K562 (cell line): ENCODE measurements around the gene IL15RA. TPM values are rescaled to one million over a fixed set of nuclear protein-coding genes. Genes with fewer than 3 reads are reported as not detected.

Source experiments
- ATF3 ChIP-seq, 2 experiments: fragments of 450-650 bp in 1 of 2; sonication (generic) in 1 of 2; formaldehyde crosslinking in 1 of 2; IDR thresholded peaks in 1 of 2; conservative IDR thresholded peaks in 1 of 2; 2 replicates each; pipeline versions ENCODE4 v1.6.1 to v1.8.1; 2016 to 2023; ENCODE audit warnings: mild to moderate bottlenecking in 2 of 2, moderate library complexity in 2 of 2, inconsistent platforms in 1 of 2, missing genetic modification reagents in 1 of 2
- BRF2 ChIP-seq: IDR thresholded peaks from 3 replicates; pipeline ENCODE4 v1.6.1; 2011; ENCODE audit warnings: borderline replicate concordance, mild to moderate bottlenecking; ENCODE audit not compliant: insufficient read length, insufficient read depth
- HNRNPH1 ChIP-seq: fragments of 200-400 bp; formaldehyde crosslinking; optimal IDR thresholded peaks from 2 replicates; pipeline ENCODE3; 2017; ENCODE audit warnings: low read depth, mild to moderate bottlenecking, low read length, moderate library complexity
- HNRNPL ChIP-seq: fragments of 200-400 bp; formaldehyde crosslinking; IDR thresholded peaks from 2 replicates; pipeline ENCODE4 v1.6.1; 2017; ENCODE audit warnings: low read depth, mild to moderate bottlenecking, low read length
- L3MBTL2 ChIP-seq: fragments of 450-650 bp; IDR thresholded peaks from 2 replicates; pipeline ENCODE4 v1.6.1; 2016; ENCODE audit warnings: mild to moderate bottlenecking, moderate library complexity
- MAFF ChIP-seq: IDR thresholded peaks from 2 replicates; pipeline ENCODE4 v1.6.1; 2012; ENCODE audit warnings: low read length, improper control_type of control experiment
- NR1H2 ChIP-seq: sonication (generic); formaldehyde crosslinking; IDR thresholded peaks from 2 replicates; pipeline ENCODE4 v1.4.0; 2020; ENCODE audit warnings: mild to moderate bottlenecking, missing genetic modification reagents
- NR2C2 ChIP-seq, 2 experiments: fragments of 200-800 bp in 1 of 2; sonication (Bioruptor generic) in 1 of 2; sonication (generic) in 1 of 2; formaldehyde crosslinking in 1 of 2; IDR thresholded peaks; 2 replicates each; pipeline versions ENCODE4 v1.6.1 to v1.8.0; 2016 to 2022; ENCODE audit warnings: mild to moderate bottlenecking in 1 of 2, missing compliant biosample characterization in 1 of 2, missing genetic modification characterization in 1 of 2, missing genetic modification reagents in 1 of 2
- PML ChIP-seq: IDR thresholded peaks from 2 replicates; pipeline ENCODE4 v1.6.1; 2012; ENCODE audit warnings: low read length, inconsistent platforms
- RB1 ChIP-seq: fragments of 450-650 bp; IDR thresholded peaks from 2 replicates; pipeline ENCODE4 v1.6.1; 2017; ENCODE audit warnings: low read depth, mild to moderate bottlenecking
- SNAPC5 ChIP-seq: fragments of 250-450 bp; sonication (Bioruptor Pico); IDR thresholded peaks from 2 replicates; pipeline ENCODE4 v1.8.0; 2021; ENCODE audit warnings: moderate library complexity, mild to moderate bottlenecking, inconsistent platforms
- THRAP3 ChIP-seq: fragments of 450-650 bp; IDR thresholded peaks from 2 replicates; pipeline ENCODE4 v1.6.1; 2016; ENCODE audit warnings: mild to moderate bottlenecking, inconsistent platforms, borderline replicate concordance
- ZBTB1 ChIP-seq: sonication (generic); formaldehyde crosslinking; IDR thresholded peaks from 2 replicates; pipeline ENCODE4 v1.8.1; 2023; ENCODE audit warnings: missing genetic modification reagents, low read depth, mild to moderate bottlenecking, borderline replicate concordance
- ZNF146 ChIP-seq: IDR thresholded peaks from one replicate; pipeline ENCODE4 v1.6.1; 2018; ENCODE audit warnings: missing compliant biosample characterization; ENCODE audit not compliant: unreplicated experiment
- polyA plus RNA-seq, 8 experiments: library from polyadenylated mRNA; depleted of rRNA in 4 of 8; stranded (reverse) in 5 of 8; unstranded in 3 of 8; fragments of >200 nt; fragmentation: Nextera tagmentation in 2 of 8; fragmentation: Illumina TruSeq in 1 of 8; extraction: Ambion mirVana in 2 of 8; extraction: Trizol in 1 of 8; gene quantifications; 2 replicates each; pipeline versions ENCODE4 v1.2.1 to v1.2.3, GENCODE V29; 2011 to 2014; ENCODE audit warnings: inconsistent platforms in 1 of 8, missing spikeins in 1 of 8
- total RNA-seq, 7 experiments: library from RNA; depleted of rRNA in 6 of 7; stranded (reverse); fragments of >200 nt in 6 of 7; fragmentation: Illumina TruSeq in 2 of 7; extraction: Trizol in 2 of 7; gene quantifications; 2 replicates each; pipeline versions ENCODE4 v1.2.1 to v1.2.3, GENCODE V29; 2011 to 2021; ENCODE audit warnings: low replicate concordance in 1 of 7
- TF ChIP-seq, protein P1 (sequence below): sonication (generic); formaldehyde crosslinking; IDR thresholded peaks from 2 replicates; pipeline ENCODE4 v1.8.1; 2023; ENCODE audit warnings: mild to moderate bottlenecking, missing genetic modification reagents
- TF ChIP-seq, protein P2 (sequence below): fragments of 250-450 bp; sonication (Bioruptor Pico); IDR thresholded peaks from 2 replicates; pipeline ENCODE4 v1.5.0; 2021; ENCODE audit warnings: mild to moderate bottlenecking, borderline replicate concordance

Gene IL15RA
- total and polyA plus RNA-seq, 9 of the 15 experiments (the other 6 are each of a cell fraction or from before 2014, with no cell fraction given) = 1.2 to 11.7 (median 8.0) TPM

- TF ChIP-seq L3MBTL2 (no peak), ZNF146 (CRISPR knock-in tag) (no peak), BRF2 (no peak), ZBTB1 (no peak; the same call in 1 of the 2 replicates), MAFF (no peak), NR1H2 (CRISPR knock-in tag) (no peak), SNAPC5 (CRISPR knock-in tag) (no peak), HNRNPH1 (no peak), NR2C2 (CRISPR knock-in tag; IDR thresholded peaks at IDR 0.05) (no peak), NR2C2 (tag; IDR thresholded peaks at IDR 0.05) (no peak), RB1 (no peak), HNRNPL (no peak), PML (no peak), ATF3 (IDR thresholded peaks at IDR 0.05) (peak; percentile 78), ATF3 (CRISPR knock-in tag; conservative IDR thresholded peaks at IDR 0.05) (no peak), THRAP3 (no peak)
- TF ChIP-seq, protein P1, sequence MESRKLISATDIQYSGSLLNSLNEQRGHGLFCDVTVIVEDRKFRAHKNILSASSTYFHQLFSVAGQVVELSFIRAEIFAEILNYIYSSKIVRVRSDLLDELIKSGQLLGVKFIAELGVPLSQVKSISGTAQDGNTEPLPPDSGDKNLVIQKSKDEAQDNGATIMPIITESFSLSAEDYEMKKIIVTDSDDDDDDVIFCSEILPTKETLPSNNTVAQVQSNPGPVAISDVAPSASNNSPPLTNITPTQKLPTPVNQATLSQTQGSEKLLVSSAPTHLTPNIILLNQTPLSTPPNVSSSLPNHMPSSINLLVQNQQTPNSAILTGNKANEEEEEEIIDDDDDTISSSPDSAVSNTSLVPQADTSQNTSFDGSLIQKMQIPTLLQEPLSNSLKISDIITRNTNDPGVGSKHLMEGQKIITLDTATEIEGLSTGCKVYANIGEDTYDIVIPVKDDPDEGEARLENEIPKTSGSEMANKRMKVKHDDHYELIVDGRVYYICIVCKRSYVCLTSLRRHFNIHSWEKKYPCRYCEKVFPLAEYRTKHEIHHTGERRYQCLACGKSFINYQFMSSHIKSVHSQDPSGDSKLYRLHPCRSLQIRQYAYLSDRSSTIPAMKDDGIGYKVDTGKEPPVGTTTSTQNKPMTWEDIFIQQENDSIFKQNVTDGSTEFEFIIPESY (CRISPR knock-in tag) = 0 out of 2 replicates have a peak, but pooled peaks have one; percentile 44
- TF ChIP-seq, protein P2, sequence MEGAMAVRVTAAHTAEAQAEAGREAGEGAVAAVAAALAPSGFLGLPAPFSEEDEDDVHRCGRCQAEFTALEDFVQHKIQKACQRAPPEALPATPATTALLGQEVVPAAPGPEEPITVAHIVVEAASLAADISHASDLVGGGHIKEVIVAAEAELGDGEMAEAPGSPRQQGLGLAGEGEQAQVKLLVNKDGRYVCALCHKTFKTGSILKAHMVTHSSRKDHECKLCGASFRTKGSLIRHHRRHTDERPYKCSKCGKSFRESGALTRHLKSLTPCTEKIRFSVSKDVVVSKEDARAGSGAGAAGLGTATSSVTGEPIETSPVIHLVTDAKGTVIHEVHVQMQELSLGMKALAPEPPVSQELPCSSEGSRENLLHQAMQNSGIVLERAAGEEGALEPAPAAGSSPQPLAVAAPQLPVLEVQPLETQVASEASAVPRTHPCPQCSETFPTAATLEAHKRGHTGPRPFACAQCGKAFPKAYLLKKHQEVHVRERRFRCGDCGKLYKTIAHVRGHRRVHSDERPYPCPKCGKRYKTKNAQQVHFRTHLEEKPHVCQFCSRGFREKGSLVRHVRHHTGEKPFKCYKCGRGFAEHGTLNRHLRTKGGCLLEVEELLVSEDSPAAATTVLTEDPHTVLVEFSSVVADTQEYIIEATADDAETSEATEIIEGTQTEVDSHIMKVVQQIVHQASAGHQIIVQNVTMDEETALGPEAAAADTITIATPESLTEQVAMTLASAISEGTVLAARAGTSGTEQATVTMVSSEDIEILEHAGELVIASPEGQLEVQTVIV = no peak
These were observed 17.0 kb downstream of the IL15RA start (continued) for GRCh38 chr10:5960070-5960972.
